KOPT-K1 (cell line): ENCODE results near the gene ATF7.
"Not testable (repeated sequence)": the region's sequence is repeated elsewhere in the genome, so short reads cannot be mapped to it uniquely, and the experiment has no call there.

Experiments
- H3K27ac ChIP-seq: fragments of 200-600 bp; sonication (generic); 2 replicates; pipeline ENCODE4 v1.5.1; 2016; ENCODE audit warnings: antibody characterized with exemption, mild to moderate bottlenecking, low read depth, low read length; ENCODE audit not compliant: poor library complexity, severe bottlenecking
- H3K36me3 ChIP-seq: fragments of 200-600 bp; sonication (generic); 2 replicates; pipeline ENCODE4 v1.5.1; 2017; ENCODE audit warnings: antibody characterized with exemption, mild to moderate bottlenecking, low read length, moderate library complexity; ENCODE audit not compliant: insufficient read depth
- H3K9me3 ChIP-seq: fragments of 200-600 bp; sonication (generic); 2 replicates; pipeline ENCODE4 v1.5.1; 2017; ENCODE audit warnings: antibody characterized with exemption, low read length, mild to moderate bottlenecking; ENCODE audit not compliant: insufficient read depth, poor library complexity, severe bottlenecking

ATF7 gene

GRCh38 chr12:53552361-53553327 is 73.5 kb downstream of the ATF7 start:
- Histone ChIP-seq H3K27ac (no peak overlapping the region), H3K36me3 (peaks cover 30% of the 10 kb centered on the region), H3K9me3 (no peaks in the 10 kb centered on the region)

DNA sequence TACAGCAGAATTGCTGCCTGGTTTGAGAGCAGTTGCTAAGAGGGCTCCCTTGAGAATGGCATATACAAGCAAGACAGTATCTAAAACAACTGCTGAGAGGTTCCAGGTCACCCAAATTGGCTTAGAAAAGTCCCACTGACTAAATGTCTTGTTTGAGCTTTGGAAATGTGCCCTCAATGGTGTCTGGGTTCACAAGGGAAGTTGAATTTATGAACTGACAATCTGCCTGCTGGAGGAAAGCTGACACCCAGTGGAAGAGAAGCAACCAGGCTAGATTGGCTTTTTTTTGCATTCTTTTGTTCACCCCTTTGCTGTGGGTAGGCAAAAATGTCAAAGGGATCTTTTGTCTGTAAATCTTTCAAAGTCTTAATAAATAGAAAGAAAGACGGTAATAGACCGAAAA is 74.3 kb downstream of the ATF7 start:
- Histone ChIP-seq H3K36me3 (peaks cover 32% of the 10 kb centered on the region), H3K9me3 (no peaks in the 10 kb centered on the region), H3K27ac (peak overlapping the region; percentile 25)

- H3K36me3 ChIP-seq, result peaks cover 32% of the 10 kb centered on the region
- H3K27ac ChIP-seq, result no peak overlapping the region
Measured at GRCh38 chr12:53550595-53550994, 75.6 kb downstream of the ATF7 start.

GRCh38 chr12:53550131-53550530 is 76.1 kb downstream of the ATF7 start:
- H3K36me3 ChIP-seq, result peaks cover 32% of the 10 kb centered on the region
- H3K27ac ChIP-seq, H3K9me3 ChIP-seq: not testable (repeated sequence)

More at GRCh38 chr12:53550595-53550994, 75.6 kb downstream of the ATF7 start:
- no peaks in the 10 kb centered on the region for H3K9me3 ChIP-seq

DNA sequence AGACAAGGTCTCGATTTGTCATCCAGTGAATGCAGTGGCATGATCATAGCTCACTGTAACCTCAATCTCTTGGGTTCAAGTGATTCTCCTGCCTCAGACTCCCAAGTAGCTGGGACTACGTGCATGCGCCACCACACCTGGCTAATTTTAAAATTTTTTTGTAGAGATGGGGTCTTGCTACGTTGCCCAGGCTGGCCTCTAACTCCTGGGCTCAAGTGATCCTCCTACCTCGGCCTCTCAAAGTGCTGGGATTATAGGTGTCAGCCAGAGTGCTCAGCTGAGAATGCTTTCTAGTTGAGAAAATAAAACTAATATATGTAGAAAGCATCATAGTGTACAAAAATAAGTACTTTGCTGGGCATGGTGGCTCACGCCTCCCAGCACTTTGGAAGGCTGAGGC is 77.8 kb downstream of the ATF7 start:
- not testable (repeated sequence) for H3K27ac ChIP-seq, H3K9me3 ChIP-seq
- H3K36me3 ChIP-seq, result peaks cover 32% of the 10 kb centered on the region

DNA sequence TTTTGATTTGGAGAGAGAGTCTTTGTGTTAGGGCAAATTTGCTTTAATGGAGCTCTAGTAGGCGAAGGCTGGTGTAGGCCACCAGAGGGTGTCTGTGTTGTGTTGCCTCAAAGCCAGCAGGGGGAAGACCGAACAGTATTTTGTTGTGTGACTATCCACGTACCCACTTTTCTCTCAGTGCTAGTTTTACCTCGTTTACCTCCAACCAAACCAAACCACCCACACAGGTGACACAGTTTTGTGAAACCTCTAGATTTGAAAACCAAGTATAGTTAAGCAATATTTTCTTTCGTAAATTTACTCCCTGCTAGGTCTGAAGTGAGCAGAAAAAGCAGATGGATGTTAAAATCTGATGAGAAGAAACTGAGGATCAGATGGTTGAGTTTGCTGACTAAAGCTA is 82.6 kb downstream of the ATF7 start:
- Histone ChIP-seq H3K9me3 (no peaks in the 10 kb centered on the region), H3K27ac (no peak overlapping the region), H3K36me3 (peaks cover 44% of the 10 kb centered on the region)

GRCh38 chr12:53539526-53539925 is 86.7 kb downstream of the ATF7 start:
- Histone ChIP-seq H3K36me3 (peaks cover 70% of the 10 kb centered on the region), H3K9me3 (no peaks in the 10 kb centered on the region), H3K27ac (no peak overlapping the region)

DNA sequence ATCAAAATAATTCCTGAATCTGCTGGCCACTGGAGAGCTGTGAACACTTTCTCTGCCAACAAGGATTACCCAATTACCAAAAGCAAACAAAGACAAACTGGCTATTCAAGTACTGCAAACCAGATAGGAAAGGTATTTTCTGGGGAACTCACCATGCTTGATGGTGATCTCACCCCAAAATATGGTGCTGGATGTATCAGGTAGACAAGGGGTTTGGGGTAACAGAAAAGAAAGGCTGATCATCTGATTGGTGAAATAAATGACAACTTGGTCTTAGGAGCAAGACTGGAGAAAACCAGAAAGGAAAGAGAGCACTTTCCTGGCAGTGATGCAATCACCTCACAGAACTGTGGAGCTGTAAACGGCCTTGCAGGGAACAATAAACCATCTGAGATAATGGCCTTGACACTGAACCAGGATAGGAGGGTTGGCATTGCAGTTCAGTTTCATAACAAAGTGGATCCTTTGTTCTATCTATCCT is 87.9 kb downstream of the ATF7 start:
- Histone ChIP-seq H3K27ac (no peak overlapping the region), H3K9me3 (no peaks in the 10 kb centered on the region), H3K36me3 (peaks cover 82% of the 10 kb centered on the region)

- no peak overlapping the region for H3K27ac ChIP-seq
- H3K9me3 ChIP-seq, result no peaks in the 10 kb centered on the region
- H3K36me3 ChIP-seq, result peaks cover 85% of the 10 kb centered on the region
Measured at GRCh38 chr12:53536962-53537361, 89.2 kb downstream of the ATF7 start.

- H3K27ac ChIP-seq, result no peak overlapping the region
- no peaks in the 10 kb centered on the region for H3K9me3 ChIP-seq
- H3K36me3 ChIP-seq, result peaks cover 78% of the 10 kb centered on the region
Measured at GRCh38 chr12:53533471-53533870, 92.7 kb downstream of the ATF7 start.

DNA sequence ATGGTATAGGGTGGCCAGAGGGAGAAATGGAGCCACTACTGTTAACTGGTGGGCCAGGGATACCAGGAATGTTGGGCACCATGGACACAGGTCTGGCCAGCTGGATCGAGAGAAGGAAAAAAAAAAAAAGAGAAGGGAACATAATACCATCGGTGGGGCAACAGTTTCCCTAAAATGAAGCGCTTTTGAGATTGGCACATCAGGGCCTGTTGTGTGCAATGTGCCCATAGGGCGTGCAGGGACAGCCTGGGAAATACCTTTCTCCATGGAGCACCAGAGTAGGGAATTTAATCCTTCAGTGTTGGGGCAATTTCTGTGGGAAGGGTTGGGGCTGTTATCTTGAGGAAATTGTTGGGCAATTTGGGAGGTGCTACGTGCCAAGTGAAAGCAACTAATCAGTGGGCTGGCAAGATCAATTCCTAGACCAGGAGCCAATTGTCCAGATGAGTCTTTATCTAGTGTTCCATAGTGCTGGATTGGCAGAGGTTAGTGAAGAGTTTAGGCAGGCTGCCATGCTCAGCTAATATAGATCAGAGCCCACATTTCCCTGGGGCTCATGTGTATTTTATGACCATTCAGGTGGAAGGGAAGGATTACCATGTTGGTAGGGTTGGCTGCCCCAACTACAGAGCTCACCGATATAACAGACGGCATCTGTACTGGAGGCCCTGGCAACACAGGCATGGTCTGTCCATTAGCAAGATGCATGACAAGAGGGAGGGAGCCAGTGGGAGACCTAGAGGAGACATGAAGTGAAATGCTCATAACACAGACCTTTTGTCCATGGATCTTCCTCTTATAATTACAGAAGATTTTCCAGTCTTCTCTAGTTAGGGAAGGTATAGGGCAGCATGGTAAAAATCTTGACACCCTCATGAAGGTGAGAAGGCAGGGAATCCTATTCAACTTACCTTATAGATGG is 93.4 kb downstream of the ATF7 start:
- no peak overlapping the region for H3K27ac ChIP-seq
- peaks cover 72% of the 10 kb centered on the region for H3K36me3 ChIP-seq
- H3K9me3 ChIP-seq, result no peaks in the 10 kb centered on the region

- Histone ChIP-seq H3K36me3 (peaks cover 69% of the 10 kb centered on the region), H3K27ac (no peak overlapping the region), H3K9me3 (no peaks in the 10 kb centered on the region)
Measured at GRCh38 chr12:53532021-53532420, 94.2 kb downstream of the ATF7 start.

GRCh38 chr12:53530920-53531319 is 95.3 kb downstream of the ATF7 start:
- no peak overlapping the region for H3K27ac ChIP-seq
- no peaks in the 10 kb centered on the region for H3K9me3 ChIP-seq
- peaks cover 66% of the 10 kb centered on the region for H3K36me3 ChIP-seq

DNA sequence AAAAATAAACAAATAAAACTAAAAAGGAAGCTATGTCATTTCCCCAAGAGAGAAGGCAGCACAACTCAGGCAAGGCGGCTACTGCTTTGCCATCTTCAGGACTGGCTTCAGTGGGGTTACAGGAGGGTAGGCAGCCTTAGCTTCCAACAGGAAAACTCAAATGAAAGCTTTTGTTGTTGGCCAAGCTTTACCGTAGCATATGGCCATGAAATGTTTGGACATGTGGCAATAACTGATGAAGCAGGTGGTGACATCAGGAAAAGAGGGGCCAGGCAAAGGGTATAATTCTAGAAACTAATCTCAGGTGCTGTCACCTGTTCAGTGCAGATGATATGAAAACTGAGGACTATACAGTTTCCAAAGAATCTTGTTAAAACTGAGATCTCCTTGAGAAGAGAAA is 96.1 kb downstream of the ATF7 start:
- Histone ChIP-seq H3K27ac (no peak overlapping the region), H3K9me3 (no peaks in the 10 kb centered on the region), H3K36me3 (peaks cover 66% of the 10 kb centered on the region)

- peaks cover 72% of the 10 kb centered on the region for H3K36me3 ChIP-seq
- no peak overlapping the region for H3K27ac ChIP-seq
- no peaks in the 10 kb centered on the region for H3K9me3 ChIP-seq
Measured at GRCh38 chr12:53524476-53524875, 101.7 kb downstream of the ATF7 start.
